HS-5 (cell line): Measurements from ENCODE around the gene LRRC63.
"Not testable (repeated sequence)": the region's sequence is repeated elsewhere in the genome, so short reads cannot be mapped to it uniquely, and the experiment has no call there.

Experiments used
- DNase-seq: peaks from one replicate; pipeline ENCODE4 v3.0.0-alpha.2; 2012; ENCODE audit warnings: low read depth

The LRRC63 gene

GRCh38 chr13:46181377-46181839 is 30.3 kb upstream of the LRRC63 start:
- DNase-seq = no peak

GRCh38 chr13:46181840-46182490 is 29.8 kb upstream of the LRRC63 start, which contains the start of gene LCP1:
Gene LCP1 (minus strand): TSS chr13:46182177. CDS start chr13:46159662, 22,515 bp downstream.
- DNase-seq = no peak

GRCh38 chr13:46182491-46182877 is 29.2 kb upstream of the LRRC63 start:
- no peak for DNase-seq

GRCh38 chr13:46183018-46183946 is 28.4 kb upstream of the LRRC63 start:
- DNase-seq = no peak

- DNase-seq = no peak
Measured at GRCh38 chr13:46184277-46184699, 27.4 kb upstream of the LRRC63 start.

GRCh38 chr13:46185634-46186033 is 26.1 kb upstream of the LRRC63 start:
- no peak for DNase-seq

- DNase-seq = no peak
Measured at GRCh38 chr13:46192412-46192811, 19.3 kb upstream of the LRRC63 start.

- DNase-seq = no peak
Measured at GRCh38 chr13:46195016-46195415, 16.7 kb upstream of the LRRC63 start.

DNA sequence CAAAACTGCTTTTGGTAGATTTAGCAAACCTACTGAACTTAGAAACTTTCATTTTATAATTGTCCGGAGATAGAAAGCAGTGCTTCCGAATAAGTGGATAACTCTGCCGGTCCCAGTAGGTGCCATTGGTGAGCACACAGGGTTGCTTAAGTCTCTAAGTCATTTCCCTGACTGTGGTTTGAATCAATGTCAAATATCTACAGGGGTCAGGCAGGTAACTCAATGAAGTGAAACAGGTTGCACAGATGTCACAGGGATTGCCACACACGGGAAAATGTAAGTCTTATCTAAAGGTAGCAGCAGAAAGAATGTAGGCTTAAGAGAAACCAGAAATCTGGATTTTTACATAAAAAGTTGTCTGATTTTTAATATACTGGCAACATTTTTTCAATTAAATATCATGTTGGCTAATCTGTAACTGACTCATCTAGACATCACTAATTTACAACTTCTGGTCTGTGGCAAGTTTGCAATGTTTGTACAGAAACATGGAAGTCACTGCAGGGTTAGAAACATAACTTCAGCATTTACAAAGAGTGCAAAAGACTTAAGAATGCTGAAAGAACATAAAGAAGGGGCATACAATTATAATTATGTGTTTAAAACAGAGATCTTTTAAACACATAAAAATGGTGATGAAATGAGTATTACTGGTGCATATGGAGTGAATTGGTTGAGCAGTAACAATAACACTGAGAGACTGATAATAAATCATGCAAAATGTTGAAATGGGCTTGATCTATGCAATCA is 14.3 kb upstream of the LRRC63 start:
- DNase-seq = no peak

- DNase-seq = no peak
Measured at GRCh38 chr13:46198696-46199193, 13.0 kb upstream of the LRRC63 start.

DNA sequence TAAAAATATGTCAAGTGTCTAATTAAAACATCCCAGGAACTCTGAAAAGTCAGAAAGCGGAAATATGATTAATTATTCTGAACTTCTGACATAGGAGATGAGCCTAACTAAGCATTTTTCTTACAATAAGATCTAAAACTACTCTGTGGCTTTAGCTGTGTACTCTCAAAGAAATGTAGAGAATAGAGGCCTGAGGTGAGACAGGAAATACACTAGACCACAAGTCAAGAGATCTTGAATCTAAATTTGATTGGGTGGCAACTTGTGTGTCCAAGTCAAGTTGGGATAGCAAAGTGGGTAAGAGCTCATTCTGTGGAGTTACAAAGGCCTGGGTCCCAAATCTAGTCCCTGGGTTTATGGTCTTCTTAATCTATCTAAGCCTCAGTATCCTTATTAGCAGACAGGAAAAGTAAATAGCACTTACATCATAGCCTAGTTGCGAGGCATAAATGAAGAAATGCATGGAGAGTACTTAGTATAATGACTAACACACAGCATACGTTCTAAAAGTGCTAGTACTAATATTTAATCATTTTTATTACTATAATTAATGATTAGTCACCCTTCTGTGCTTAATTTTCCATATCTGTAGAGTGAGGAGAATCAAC is 9.4 kb upstream of the LRRC63 start:
- DNase-seq = no peak

DNA sequence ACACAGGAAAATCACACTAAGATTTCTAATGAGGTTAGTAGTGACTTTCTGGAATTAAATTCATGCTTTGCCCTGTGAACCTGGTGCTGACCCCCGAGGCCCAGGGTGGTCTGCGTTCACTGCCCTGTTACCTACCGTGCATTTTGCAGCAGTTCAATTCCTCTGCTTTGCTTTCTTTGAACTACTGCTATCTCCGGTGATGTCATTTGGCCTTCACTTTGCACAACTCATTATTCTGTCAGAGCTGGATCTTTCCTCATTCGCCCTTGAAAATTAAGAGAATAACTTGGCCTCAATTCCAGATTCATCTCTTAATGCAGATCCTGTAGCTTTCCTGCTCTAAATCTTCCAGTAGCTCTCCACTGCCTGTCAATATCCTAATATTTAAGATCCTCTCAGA is 8.8 kb upstream of the LRRC63 start:
- DNase-seq = no peak

GRCh38 chr13:46206143-46206542 is 5.6 kb upstream of the LRRC63 start:
- no peak for DNase-seq

DNA sequence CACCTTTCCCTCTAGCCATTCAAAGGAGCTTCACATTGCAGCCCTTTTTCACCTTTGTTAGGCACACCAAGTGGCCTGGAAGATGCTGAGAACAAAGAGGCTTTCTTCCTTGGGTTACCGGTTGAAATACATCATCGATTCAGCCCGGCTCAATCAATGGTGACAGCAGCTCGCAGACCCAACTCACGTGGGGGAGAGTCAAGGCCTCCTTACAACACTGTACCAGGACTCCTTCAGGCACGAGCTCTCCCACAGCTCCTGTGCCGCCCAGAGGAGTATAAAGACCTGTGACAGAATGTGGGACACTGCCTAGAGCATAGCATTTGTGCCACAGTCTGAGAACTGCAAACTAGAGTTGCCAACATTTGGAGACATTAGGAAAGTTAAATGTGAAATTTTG is 3.9 kb upstream of the LRRC63 start:
- DNase-seq = no peak

DNA sequence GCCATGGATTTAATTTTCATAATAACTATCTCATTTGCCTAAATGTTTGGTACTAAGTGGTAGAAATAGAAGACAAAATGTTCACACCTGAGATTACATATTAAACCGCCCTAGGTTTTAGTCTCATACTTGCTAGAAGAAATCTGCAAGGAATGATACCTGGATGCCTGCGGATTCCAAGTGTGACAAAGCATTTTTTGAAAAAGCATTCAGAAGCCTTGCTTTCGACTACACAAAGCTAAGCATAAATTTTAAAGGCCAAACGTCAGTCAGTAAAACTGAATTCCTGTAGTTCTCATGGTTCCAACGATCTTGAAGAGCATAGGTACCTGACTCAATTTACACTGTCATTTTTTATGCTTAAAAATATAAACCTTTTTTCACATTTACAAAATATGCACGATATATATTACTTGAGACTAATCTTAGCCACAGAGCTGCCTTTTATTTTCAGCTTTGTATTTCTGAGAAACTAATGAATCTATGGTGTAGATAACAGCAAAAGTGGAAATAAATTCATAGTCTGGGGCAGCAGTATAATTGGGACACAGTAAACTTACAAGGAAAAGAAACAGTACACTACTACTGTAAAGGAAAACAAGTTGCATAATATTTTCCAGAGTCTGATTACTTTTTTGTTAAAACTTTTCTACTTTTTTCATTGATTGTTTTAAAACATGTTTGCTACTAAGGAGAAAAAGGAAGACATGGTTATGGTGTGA is 1.2 kb upstream of the LRRC63 start:
- no peak for DNase-seq

DNA sequence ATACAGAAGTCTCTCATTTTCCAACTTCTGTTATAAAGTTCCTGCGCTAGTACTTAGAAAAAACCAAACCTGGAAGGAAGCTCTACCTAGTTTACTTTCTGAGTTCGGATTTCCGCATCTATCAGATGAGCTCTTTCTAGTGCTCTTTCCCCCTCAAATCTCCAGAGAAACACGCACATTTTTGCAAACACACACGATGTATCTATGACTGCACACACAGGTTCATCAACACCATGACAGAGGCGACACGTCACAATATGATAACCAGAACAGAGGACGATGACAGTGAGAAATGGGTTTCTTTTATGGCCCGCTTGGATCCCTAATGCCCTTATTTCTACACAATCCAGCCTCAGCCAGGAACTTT is 629 bp upstream of the LRRC63 start:
- DNase-seq = no peak

GRCh38 chr13:46213242-46213641 is 1.5 kb downstream of the LRRC63 start:
- no peak for DNase-seq

GRCh38 chr13:46214741-46215140 is 3.0 kb downstream of the LRRC63 start:
- DNase-seq = not testable (repeated sequence)

DNA sequence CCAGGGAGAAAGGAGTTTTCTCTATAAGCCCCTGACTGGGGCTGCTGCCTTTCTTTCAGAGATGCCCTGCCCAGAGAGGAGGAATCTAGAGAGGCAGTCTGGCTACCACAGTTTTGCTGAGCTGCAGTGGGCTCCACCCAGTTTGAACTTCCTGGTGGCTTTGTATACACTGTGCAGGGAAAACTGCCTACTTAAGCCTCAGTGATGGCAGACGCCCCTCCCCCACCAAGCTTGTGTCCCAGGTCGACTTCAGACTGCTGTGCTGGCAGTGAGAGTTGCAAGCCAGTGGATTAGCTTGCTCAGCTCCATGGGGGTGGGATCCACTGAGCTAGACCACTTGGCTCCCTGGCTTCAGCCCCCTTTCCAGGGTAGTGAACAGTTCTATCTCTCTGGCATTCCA is 8.5 kb downstream of the LRRC63 start:
- DNase-seq = not testable (repeated sequence)

DNA sequence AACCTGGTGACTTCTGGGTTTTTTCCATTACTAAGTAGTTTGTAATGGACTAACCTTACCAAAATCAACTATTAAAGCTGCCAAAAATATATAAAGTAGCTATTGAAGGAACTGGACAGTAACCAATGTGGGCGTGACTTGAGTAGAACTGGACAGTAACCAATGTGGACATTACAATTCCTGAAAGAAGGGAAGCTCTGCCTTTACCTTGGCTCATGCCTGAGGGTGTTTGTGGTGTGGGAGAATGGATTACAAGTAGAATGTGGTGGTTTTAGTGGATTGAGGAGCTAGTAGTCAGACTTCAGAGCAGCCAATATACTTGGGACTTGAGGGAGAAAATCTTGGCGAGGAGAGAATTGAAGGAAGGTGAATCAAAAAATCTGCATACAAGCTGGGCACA is 17.5 kb downstream of the LRRC63 start:
- no peak for DNase-seq

- DNase-seq = no peak
Measured at GRCh38 chr13:46232281-46232680, 20.6 kb downstream of the LRRC63 start.
